ENCODE data around the gene FBXL13. TPM values are rescaled to one million over a fixed set of nuclear protein-coding genes. Genes with fewer than 3 reads are reported as not detected.

The FBXL13 gene
- total RNA-seq, 1 donor = 2.2 TPM

DNA sequence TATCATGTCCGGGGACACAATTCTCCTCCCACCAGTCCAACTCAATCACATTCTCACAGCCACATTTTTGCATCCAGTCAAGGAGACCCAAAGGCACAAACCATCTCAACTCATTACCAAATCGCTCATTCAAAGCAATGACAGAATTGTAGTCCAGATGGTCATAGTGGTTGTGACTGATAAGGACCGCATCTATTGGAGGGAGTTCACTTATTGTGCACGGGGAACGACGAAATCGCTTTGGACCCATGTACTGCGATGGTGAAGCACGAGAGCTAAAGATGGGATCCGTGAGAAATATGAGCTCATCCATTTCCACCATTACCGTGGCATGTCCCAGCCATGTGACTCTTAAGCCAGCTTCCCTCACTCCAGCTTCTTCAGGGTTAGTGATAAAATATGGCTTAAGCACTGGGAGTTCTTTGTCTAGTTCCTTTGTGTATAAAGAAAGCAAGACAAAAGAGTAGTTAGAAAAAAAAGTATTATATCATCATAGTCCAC lies 45.2 kb upstream of the FBXL13 start:
- TF ChIP-seq, protein P1, sequence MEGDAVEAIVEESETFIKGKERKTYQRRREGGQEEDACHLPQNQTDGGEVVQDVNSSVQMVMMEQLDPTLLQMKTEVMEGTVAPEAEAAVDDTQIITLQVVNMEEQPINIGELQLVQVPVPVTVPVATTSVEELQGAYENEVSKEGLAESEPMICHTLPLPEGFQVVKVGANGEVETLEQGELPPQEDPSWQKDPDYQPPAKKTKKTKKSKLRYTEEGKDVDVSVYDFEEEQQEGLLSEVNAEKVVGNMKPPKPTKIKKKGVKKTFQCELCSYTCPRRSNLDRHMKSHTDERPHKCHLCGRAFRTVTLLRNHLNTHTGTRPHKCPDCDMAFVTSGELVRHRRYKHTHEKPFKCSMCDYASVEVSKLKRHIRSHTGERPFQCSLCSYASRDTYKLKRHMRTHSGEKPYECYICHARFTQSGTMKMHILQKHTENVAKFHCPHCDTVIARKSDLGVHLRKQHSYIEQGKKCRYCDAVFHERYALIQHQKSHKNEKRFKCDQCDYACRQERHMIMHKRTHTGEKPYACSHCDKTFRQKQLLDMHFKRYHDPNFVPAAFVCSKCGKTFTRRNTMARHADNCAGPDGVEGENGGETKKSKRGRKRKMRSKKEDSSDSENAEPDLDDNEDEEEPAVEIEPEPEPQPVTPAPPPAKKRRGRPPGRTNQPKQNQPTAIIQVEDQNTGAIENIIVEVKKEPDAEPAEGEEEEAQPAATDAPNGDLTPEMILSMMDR (IDR thresholded peaks at IDR 0.05; ENCODE audit: extremely low read depth, low read depth, low read length) = no peak
- H4K20me1 ChIP-seq (ENCODE audit: insufficient read depth, low read length) = no peaks in the 10 kb centered on the region
- H3K27me3 ChIP-seq (ENCODE audit: insufficient read depth, low read length) = no peaks in the 10 kb centered on the region
- H2AFZ ChIP-seq (ENCODE audit: low read length) = no peak overlapping the region
- no peaks in the 10 kb centered on the region for H3K79me2 ChIP-seq (ENCODE audit: insufficient read depth, low read length)
- H3K4me3 ChIP-seq (ENCODE audit: insufficient read depth, low read length) = no peak overlapping the region
- peaks cover under 1% of the 10 kb centered on the region for H3K4me1 ChIP-seq (ENCODE audit: insufficient read depth, low read length)
- DNase-seq (ENCODE audit: insufficient read length, low spot score, missing footprints) = no peak
- no peaks in the 10 kb centered on the region for H3K9me3 ChIP-seq (ENCODE audit: low read depth, low read length)
- H3K36me3 ChIP-seq (ENCODE audit: insufficient read depth, low read length) = peaks cover 5% of the 10 kb centered on the region
- no peak overlapping the region for H3K4me2 ChIP-seq (ENCODE audit: insufficient read depth, low read length)
- no peak overlapping the region for H3K27ac ChIP-seq (ENCODE audit: low read depth, low read length)

GRCh38 chr7:103117465-103117864 lies 42.9 kb upstream of the FBXL13 start:
- H4K20me1 ChIP-seq (ENCODE audit: insufficient read depth, low read length) = no peaks in the 10 kb centered on the region
- peaks cover 20% of the 10 kb centered on the region for H3K4me1 ChIP-seq (ENCODE audit: insufficient read depth, low read length)
- H3K4me2 ChIP-seq (ENCODE audit: insufficient read depth, low read length) = no peak overlapping the region
- peaks cover 5% of the 10 kb centered on the region for H3K36me3 ChIP-seq (ENCODE audit: insufficient read depth, low read length)
- DNase-seq (ENCODE audit: insufficient read length, low spot score, missing footprints) = no peak
- H3K4me3 ChIP-seq (ENCODE audit: insufficient read depth, low read length) = no peak overlapping the region
- no peak overlapping the region for H3K27ac ChIP-seq (ENCODE audit: low read depth, low read length)
- H2AFZ ChIP-seq (ENCODE audit: low read length) = no peak overlapping the region
- H3K79me2 ChIP-seq (ENCODE audit: insufficient read depth, low read length) = no peaks in the 10 kb centered on the region
- no peaks in the 10 kb centered on the region for H3K9me3 ChIP-seq (ENCODE audit: low read depth, low read length)
- TF ChIP-seq, protein P1 (IDR thresholded peaks at IDR 0.05; ENCODE audit: extremely low read depth, low read depth, low read length) = no peak
- no peaks in the 10 kb centered on the region for H3K27me3 ChIP-seq (ENCODE audit: insufficient read depth, low read length)

- Histone ChIP-seq H3K79me2 (ENCODE audit: insufficient read depth, low read length) (no peaks in the 10 kb centered on the region), H4K20me1 (ENCODE audit: insufficient read depth, low read length) (no peaks in the 10 kb centered on the region)
Observed at GRCh38 chr7:103116991-103117390, 42.4 kb upstream of the FBXL13 start.

DNA sequence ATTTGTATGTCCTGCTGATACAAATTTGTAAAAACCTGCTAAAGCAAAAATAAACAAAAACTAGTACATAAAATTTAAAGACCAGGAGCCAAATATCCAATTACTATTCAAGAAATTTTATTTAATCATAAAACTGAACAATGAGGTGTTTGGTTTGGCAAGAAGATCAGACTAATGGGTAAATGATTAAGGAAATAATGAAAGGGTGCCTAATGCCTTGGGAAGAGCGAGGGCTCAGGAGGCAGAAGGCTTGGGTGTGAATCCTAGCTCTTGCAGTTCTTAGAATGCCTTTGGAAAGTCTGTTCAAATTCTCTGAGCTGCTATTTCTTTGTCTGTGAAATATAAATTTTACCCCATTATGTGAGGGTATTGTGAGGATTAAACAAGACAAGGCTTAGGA lies 41.9 kb upstream of the FBXL13 start:
- Histone ChIP-seq H3K27ac (ENCODE audit: low read depth, low read length) (no peak overlapping the region), H3K4me1 (ENCODE audit: insufficient read depth, low read length) (peaks cover 20% of the 10 kb centered on the region), H3K4me2 (ENCODE audit: insufficient read depth, low read length) (no peak overlapping the region), H4K20me1 (ENCODE audit: insufficient read depth, low read length) (no peaks in the 10 kb centered on the region), H3K9me3 (ENCODE audit: low read depth, low read length) (no peaks in the 10 kb centered on the region), H3K79me2 (ENCODE audit: insufficient read depth, low read length) (no peaks in the 10 kb centered on the region), H3K27me3 (ENCODE audit: insufficient read depth, low read length) (no peaks in the 10 kb centered on the region), H3K36me3 (ENCODE audit: insufficient read depth, low read length) (peaks cover 5% of the 10 kb centered on the region), H3K4me3 (ENCODE audit: insufficient read depth, low read length) (no peak overlapping the region), H2AFZ (ENCODE audit: low read length) (no peak overlapping the region)
- TF ChIP-seq, protein P1 (IDR thresholded peaks at IDR 0.05; ENCODE audit: extremely low read depth, low read depth, low read length) = no peak
- no peak for DNase-seq (ENCODE audit: insufficient read length, low spot score, missing footprints)

More at GRCh38 chr7:103116991-103117390, 42.4 kb upstream of the FBXL13 start:
- DNase-seq (ENCODE audit: insufficient read length, low spot score, missing footprints) = no peak
- H3K4me2 ChIP-seq (ENCODE audit: insufficient read depth, low read length) = no peak overlapping the region
- no peak overlapping the region for H2AFZ ChIP-seq (ENCODE audit: low read length)
- no peaks in the 10 kb centered on the region for H3K9me3 ChIP-seq (ENCODE audit: low read depth, low read length)
- H3K4me3 ChIP-seq (ENCODE audit: insufficient read depth, low read length) = no peak overlapping the region
- TF ChIP-seq, protein P1 (IDR thresholded peaks at IDR 0.05; ENCODE audit: extremely low read depth, low read depth, low read length) = no peak
- no peaks in the 10 kb centered on the region for H3K27me3 ChIP-seq (ENCODE audit: insufficient read depth, low read length)
- peaks cover 20% of the 10 kb centered on the region for H3K4me1 ChIP-seq (ENCODE audit: insufficient read depth, low read length)
- peaks cover 5% of the 10 kb centered on the region for H3K36me3 ChIP-seq (ENCODE audit: insufficient read depth, low read length)
- H3K27ac ChIP-seq (ENCODE audit: low read depth, low read length) = no peak overlapping the region

Data from osteoblast (primary cell).